GM12892 (cell line): ENCODE results near the gene AP3S1. TPM values are rescaled to one million over a fixed set of nuclear protein-coding genes. Genes with fewer than 3 reads are reported as not detected.
A peak's percentile ranks its signal among the peaks of the same experiment; 100 is the strongest.
"Not testable (repeated sequence)": the region's sequence is repeated elsewhere in the genome, so short reads cannot be mapped to it uniquely, and the experiment has no call there.

Experiments used
- DNase-seq: peaks from one replicate; pipeline ENCODE4 v3.0.0; 2011; ENCODE audit not compliant: insufficient read length
- FAIRE-seq: peaks from 2 replicates; lab custom pipeline; 2011; peaks lifted over from hg19 to GRCh38; lab: Jason Lieb, UNC
- POLR2A ChIP-seq: IDR thresholded peaks from 2 replicates; pipeline ENCODE4 v1.6.1; 2011; ENCODE audit warnings: low read depth, low read length, control low read depth
- POLR2AphosphoS5 ChIP-seq: IDR thresholded peaks from 2 replicates; pipeline ENCODE4 v1.6.1; 2011; ENCODE audit warnings: low read depth, low read length, control low read depth
- TAF1 ChIP-seq: IDR thresholded peaks from 2 replicates; pipeline ENCODE4 v1.6.1; 2011; ENCODE audit warnings: low read depth, mild to moderate bottlenecking, control low read depth, low read length, borderline replicate concordance
- polyA plus RNA-seq: library from polyadenylated mRNA; unstranded; fragments of >200 nt; gene quantifications from one replicate; pipeline ENCODE4 v1.2.1, GENCODE V29; 2012; ENCODE audit warnings: missing spikeins, inconsistent platforms; ENCODE audit not compliant: missing spikeins

Gene AP3S1
- 269 TPM for polyA plus RNA-seq

- peak; percentile 59 for DNase-seq
- TF ChIP-seq TAF1: peak; percentile 98
- TF ChIP-seq POLR2AphosphoS5: peak; percentile 97
- peak; percentile 96 for TF ChIP-seq POLR2A
- FAIRE-seq: peak; percentile 98
Measured at GRCh38 chr5:115841382-115842088, at the start of gene AP3S1, which contains the start of gene ATG12. AP3S1 (plus strand) TSS chr5:115841935; CDS start chr5:115842038, 103 bp downstream. ATG12 (minus strand) TSS chr5:115841565; CDS start chr5:115841552, 13 bp downstream.

- no peak for DNase-seq
- TF ChIP-seq POLR2AphosphoS5 (no peak), TAF1 (no peak), POLR2A (no peak)
- FAIRE-seq: no peak
Measured at GRCh38 chr5:115795700-115796099, 46.0 kb upstream of the AP3S1 start.

- FAIRE-seq (no peak), DNase-seq (no peak)
- no peak for TF ChIP-seq POLR2AphosphoS5
- no peak for TF ChIP-seq TAF1
- no peak for TF ChIP-seq POLR2A
Measured at GRCh38 chr5:115796656-115797055, 45.1 kb upstream of the AP3S1 start.

- DNase-seq (no peak), FAIRE-seq (no peak)
- TF ChIP-seq POLR2AphosphoS5 (no peak), POLR2A (no peak), TAF1 (no peak)
Measured at GRCh38 chr5:115798252-115798651, 43.5 kb upstream of the AP3S1 start.

GRCh38 chr5:115800108-115800507 is 41.6 kb upstream of the AP3S1 start:
- TF ChIP-seq TAF1 (no peak), POLR2A (no peak), POLR2AphosphoS5 (no peak)
- no peak for DNase-seq
- FAIRE-seq: no peak

GRCh38 chr5:115801152-115801551 is 40.6 kb upstream of the AP3S1 start:
- TF ChIP-seq POLR2A (no peak), TAF1 (no peak), POLR2AphosphoS5 (no peak)
- FAIRE-seq: no peak
- no peak for DNase-seq

- DNase-seq (no peak), FAIRE-seq (no peak)
- TF ChIP-seq POLR2A: no peak
- TF ChIP-seq TAF1: no peak
- TF ChIP-seq POLR2AphosphoS5: no peak
Measured at GRCh38 chr5:115801984-115802383, 39.8 kb upstream of the AP3S1 start.

- FAIRE-seq (no peak), DNase-seq (no peak)
- TF ChIP-seq TAF1 (no peak), POLR2A (no peak), POLR2AphosphoS5 (no peak)
Measured at GRCh38 chr5:115806986-115807653, 34.6 kb upstream of the AP3S1 start.

- FAIRE-seq (no peak), DNase-seq (no peak)
- TF ChIP-seq POLR2A (no peak), TAF1 (no peak), POLR2AphosphoS5 (no peak)
Measured at GRCh38 chr5:115807654-115808052, 34.1 kb upstream of the AP3S1 start.

GRCh38 chr5:115808066-115808465 is 33.7 kb upstream of the AP3S1 start:
- not testable (repeated sequence) for DNase-seq, FAIRE-seq

- no peak for DNase-seq
- no peak for FAIRE-seq
- TF ChIP-seq POLR2A: no peak
- no peak for TF ChIP-seq TAF1
Measured at GRCh38 chr5:115809946-115810345, 31.8 kb upstream of the AP3S1 start.

- DNase-seq (no peak), FAIRE-seq (no peak)
- no peak for TF ChIP-seq POLR2A
- no peak for TF ChIP-seq POLR2AphosphoS5
- no peak for TF ChIP-seq TAF1
Measured at GRCh38 chr5:115810761-115811160, 31.0 kb upstream of the AP3S1 start.
